ENCODE results near the gene GALNTL6.

DNA sequence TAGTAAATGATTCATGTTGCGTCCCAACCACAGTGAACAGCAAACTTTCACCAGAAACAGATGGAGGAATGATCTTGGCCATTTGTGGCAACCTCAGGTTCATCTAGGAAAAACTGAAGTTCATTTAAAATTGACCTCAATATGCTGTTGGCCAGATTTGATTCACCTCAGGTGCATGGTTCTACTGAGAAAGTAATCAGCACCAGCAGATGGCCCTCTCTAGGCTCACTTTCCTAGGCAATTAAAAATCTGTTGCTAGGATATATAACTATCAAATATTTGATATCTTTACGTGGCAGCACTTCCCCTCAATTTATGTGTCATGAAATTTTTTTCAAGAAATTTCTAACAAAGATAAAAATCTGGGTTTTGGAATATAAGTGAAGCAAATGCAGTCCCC, 344.7 kb downstream of the GALNTL6 start:
- TF ChIP-seq POLR2A (IDR thresholded peaks at IDR 0.05; ENCODE audit: low read length): no peak
- TF ChIP-seq GATA1 (IDR thresholded peaks at IDR 0.05; ENCODE audit: low read depth, low read length): no peak
